ENCODE results near the gene ACAT1.
"Not testable (repeated sequence)": the region's sequence is repeated elsewhere in the genome, so short reads cannot be mapped to it uniquely, and the experiment has no call there.

Gene ACAT1

DNA sequence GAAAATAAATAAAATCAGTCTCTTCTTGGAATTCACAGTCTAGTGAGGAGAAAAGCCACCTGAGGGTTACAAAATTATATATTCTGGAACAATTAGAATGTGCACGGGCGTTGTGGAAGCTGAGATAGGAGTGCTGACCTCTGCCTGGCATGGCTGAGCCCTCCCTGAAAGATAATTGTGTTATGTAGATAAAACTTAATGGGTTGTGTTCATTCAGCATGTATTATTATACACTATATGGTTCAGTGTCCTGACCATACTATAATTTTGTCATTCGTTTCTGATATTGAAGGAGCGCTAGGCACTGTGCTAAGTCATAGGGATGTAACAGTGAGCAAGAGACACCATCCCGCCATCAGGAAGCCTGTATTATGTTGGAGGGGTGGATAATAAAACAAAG is 3.7 kb downstream of the ACAT1 start:
- no peak for DNase-seq (ENCODE audit: low spot score)
- in situ Hi-C loops (cut with MboI; ENCODE audit: low sequenced_read_pairs, unreplicated experiment): no loop called here
- TF ChIP-seq, protein P1, sequence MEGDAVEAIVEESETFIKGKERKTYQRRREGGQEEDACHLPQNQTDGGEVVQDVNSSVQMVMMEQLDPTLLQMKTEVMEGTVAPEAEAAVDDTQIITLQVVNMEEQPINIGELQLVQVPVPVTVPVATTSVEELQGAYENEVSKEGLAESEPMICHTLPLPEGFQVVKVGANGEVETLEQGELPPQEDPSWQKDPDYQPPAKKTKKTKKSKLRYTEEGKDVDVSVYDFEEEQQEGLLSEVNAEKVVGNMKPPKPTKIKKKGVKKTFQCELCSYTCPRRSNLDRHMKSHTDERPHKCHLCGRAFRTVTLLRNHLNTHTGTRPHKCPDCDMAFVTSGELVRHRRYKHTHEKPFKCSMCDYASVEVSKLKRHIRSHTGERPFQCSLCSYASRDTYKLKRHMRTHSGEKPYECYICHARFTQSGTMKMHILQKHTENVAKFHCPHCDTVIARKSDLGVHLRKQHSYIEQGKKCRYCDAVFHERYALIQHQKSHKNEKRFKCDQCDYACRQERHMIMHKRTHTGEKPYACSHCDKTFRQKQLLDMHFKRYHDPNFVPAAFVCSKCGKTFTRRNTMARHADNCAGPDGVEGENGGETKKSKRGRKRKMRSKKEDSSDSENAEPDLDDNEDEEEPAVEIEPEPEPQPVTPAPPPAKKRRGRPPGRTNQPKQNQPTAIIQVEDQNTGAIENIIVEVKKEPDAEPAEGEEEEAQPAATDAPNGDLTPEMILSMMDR (IDR thresholded peaks at IDR 0.05; ENCODE audit: borderline replicate concordance, control extremely low read depth, extremely low read depth, insufficient read depth, missing control alignments): no peak

DNA sequence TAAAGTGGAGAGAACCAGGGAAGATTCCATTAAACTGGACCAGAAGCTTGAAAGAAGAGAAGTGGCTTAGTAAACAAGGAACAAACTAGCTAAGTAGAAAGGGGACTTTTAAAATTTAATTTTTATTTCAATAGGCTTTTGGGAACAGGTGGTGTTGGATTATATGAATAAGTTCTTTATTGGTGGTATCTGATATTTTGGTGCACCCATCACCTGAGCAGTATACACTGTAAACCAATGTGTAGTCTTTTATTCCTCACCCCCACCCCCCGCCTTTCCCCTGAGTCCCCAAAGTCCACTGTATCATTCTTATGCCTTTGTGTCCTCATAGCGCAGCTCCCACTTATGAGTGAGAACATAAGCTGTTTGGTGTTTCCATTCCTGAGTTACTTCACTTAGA is 7.4 kb downstream of the ACAT1 start:
- in situ Hi-C loops (cut with MboI; ENCODE audit: low sequenced_read_pairs, unreplicated experiment): no loop called here
- TF ChIP-seq, protein P1 (IDR thresholded peaks at IDR 0.05; ENCODE audit: borderline replicate concordance, control extremely low read depth, extremely low read depth, insufficient read depth, missing control alignments): no peak
- DNase-seq (ENCODE audit: low spot score): no peak

DNA sequence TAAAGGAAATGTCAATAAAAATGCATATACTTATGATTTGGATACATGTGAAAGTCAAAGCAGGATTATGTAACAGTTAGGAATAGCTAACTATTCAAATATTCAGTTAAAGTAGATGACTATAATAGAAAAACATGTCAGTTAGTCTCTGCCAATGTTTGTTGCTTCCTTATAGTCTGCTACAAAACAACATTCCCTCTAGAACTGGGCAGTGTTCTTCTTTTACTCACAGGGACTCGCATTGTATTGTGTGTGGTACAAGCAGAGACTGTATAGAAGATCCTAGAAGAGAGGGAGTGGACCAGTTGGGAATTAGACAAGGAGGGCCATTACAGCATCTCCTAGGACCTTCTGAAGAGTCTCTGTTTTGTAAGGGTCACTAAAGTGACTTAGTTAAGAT is 10.6 kb downstream of the ACAT1 start:
- in situ Hi-C loops (cut with MboI; ENCODE audit: low sequenced_read_pairs, unreplicated experiment): no loop called here
- TF ChIP-seq, protein P1 (IDR thresholded peaks at IDR 0.05; ENCODE audit: borderline replicate concordance, control extremely low read depth, extremely low read depth, insufficient read depth, missing control alignments): no peak
- no peak for DNase-seq (ENCODE audit: low spot score)

DNA sequence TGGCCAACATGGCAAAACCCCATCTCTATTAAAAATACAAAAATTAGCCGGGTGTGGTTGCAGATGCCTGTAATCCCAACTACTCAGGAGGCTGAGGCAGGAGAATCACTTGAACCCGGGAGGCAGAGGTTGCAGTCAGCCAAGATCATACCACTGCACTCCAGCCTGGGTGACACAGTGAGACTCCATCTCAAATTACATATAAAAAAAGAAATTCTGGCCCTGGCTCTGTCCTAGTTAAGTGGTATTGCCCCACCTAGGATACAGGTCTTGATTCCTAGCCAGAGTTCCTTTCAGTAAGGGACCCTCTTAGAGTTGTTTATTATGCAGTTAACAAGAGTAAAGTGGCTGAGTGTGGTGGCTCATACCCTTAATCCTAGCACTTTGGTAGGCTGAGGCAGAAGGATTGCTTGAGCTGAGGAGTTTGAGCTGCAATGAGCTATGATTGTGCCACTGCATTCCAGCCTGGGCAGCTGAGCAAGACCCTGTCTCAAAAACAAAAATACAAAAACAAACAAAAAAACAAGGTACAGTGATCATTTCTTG is 11.7 kb downstream of the ACAT1 start:
- in situ Hi-C loops (cut with MboI; ENCODE audit: low sequenced_read_pairs, unreplicated experiment); DNase-seq (ENCODE audit: low spot score): not testable (repeated sequence)

DNA sequence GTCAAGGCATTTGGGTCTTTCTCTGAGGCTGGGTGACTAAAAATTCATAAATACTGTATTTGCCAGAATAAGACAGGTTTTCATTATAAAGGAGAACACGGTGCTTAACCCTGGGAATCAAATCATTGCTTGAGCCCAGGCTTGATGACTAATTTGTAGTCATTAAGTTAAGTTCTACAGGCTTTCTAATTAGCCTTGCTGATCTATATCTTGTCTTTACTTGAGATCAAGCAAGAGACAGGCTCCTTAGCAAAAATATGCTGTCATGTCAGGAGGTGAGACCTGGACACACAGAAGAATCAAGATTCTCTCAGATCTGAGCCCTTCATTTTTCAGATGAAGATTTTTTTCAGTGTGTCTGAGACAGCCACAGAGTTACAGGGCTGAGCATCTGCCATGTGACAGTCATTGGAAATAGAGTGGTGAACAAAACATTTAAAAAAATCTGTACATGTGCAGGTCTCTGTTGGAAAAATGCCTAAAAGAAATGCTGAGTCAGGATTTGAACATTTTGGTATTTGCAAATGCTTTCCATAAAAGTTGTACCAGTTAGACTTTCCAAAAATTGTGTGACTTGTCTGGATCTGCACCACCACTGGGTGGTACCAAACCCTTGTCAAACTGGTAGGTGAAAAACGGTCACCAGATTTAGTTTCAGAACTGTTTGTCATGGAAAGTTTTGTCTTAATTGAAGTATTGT is 14.6 kb downstream of the ACAT1 start:
- in situ Hi-C loops (cut with MboI; ENCODE audit: low sequenced_read_pairs, unreplicated experiment): no loop called here
- TF ChIP-seq, protein P1 (IDR thresholded peaks at IDR 0.05; ENCODE audit: borderline replicate concordance, control extremely low read depth, extremely low read depth, insufficient read depth, missing control alignments): peak; percentile 44
- DNase-seq (ENCODE audit: low spot score): peak; percentile 46

DNA sequence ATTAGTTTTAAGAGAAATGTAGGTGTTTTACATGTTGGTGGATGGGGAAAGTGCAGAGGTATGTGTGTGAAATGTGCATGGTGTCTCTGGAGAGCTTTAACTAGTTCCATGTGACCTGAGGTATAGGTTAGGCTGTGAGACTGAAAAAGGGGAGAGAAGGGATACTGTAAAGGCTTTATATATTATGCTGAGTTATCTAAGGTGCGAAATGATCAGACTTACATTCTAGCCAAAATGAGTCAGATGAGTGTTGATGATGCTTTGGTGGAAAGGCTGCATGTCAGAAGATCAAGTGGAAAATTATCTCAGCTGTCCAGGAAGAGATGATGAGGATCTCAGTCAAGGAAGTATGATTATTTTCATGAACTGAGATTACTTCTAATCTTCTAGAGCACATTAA is 15.8 kb downstream of the ACAT1 start:
- TF ChIP-seq, protein P1 (IDR thresholded peaks at IDR 0.05; ENCODE audit: borderline replicate concordance, control extremely low read depth, extremely low read depth, insufficient read depth, missing control alignments): no peak
- no peak for DNase-seq (ENCODE audit: low spot score)
- in situ Hi-C loops (cut with MboI; ENCODE audit: low sequenced_read_pairs, unreplicated experiment): no loop called here

DNA sequence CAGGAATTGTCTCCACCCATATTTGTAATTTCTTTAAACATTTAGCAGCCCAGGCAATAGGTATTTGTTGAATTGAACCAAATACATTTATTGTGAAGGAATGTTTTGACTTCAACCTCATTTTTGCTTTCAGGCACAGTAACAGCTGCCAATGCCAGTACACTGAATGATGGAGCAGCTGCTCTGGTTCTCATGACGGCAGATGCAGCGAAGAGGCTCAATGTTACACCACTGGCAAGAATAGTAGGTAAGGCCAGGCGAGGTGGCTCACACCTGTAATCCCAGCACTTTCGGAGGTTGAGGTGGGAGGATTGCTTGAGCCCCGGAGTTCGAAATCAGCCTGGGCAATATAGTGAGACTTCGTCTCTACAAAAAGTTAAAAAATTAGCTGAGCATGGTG is 20.9 kb downstream of the ACAT1 start:
- TF ChIP-seq, protein P1 (IDR thresholded peaks at IDR 0.05; ENCODE audit: borderline replicate concordance, control extremely low read depth, extremely low read depth, insufficient read depth, missing control alignments): no peak
- in situ Hi-C loops (cut with MboI; ENCODE audit: low sequenced_read_pairs, unreplicated experiment): no loop called here
- no peak for DNase-seq (ENCODE audit: low spot score)

Measured in GM13976 (cell line).